MCF 10A (cell line): ENCODE data around the gene SLCO2A1. TPM values are rescaled to one million over a fixed set of nuclear protein-coding genes. Genes with fewer than 3 reads are reported as not detected.

ENCODE experiments used
- BruUV-seq: library from RNA; stranded (reverse); fragments of 400-500 nt; replicated peaks from 2 replicates; lab custom pipeline; 2021; lab: Mats Ljungman, UMichigan
- CTCF ChIA-PET: fragments of 300-600 bp; sonication (Branson Sonifier 250); formaldehyde crosslinking; extraction: SDS; loops from one replicate; lab custom pipeline; 2021; ENCODE audit warnings: antibody characterized with exemption, inconsistent platforms; lab: Yijun Ruan, JAX
- POLR2A ChIA-PET: fragments of 300-600, 350-650 bp; sonication (Branson Sonifier 250); formaldehyde crosslinking; extraction: SDS; loops from one replicate; lab custom pipeline; 2020; ENCODE audit warnings: antibody characterized with exemption, inconsistent platforms; lab: Yijun Ruan, JAX
- DNase-seq: peaks from one replicate; pipeline ENCODE4 v3.0.0-alpha.2; 2018; ENCODE audit not compliant: unreplicated experiment
- H3K27ac Mint-ChIP-seq: one replicate; pipeline ENCODE4 v1.8.0; 2022; ENCODE audit warnings: mild to moderate bottlenecking, low read depth, mixed read lengths; ENCODE audit not compliant: unreplicated experiment
- H3K27me3 Mint-ChIP-seq: one replicate; pipeline ENCODE4 v1.8.0; 2022; ENCODE audit warnings: mixed read lengths; ENCODE audit not compliant: insufficient read depth, unreplicated experiment
- H3K36me3 Mint-ChIP-seq: one replicate; pipeline ENCODE4 v1.8.0; 2022; ENCODE audit warnings: mild to moderate bottlenecking, moderate library complexity, mixed read lengths; ENCODE audit not compliant: insufficient read depth, unreplicated experiment
- H3K4me1 Mint-ChIP-seq: one replicate; pipeline ENCODE4 v1.8.0; 2022; ENCODE audit warnings: mixed read lengths; ENCODE audit not compliant: insufficient read depth, unreplicated experiment
- H3K4me3 Mint-ChIP-seq: one replicate; pipeline ENCODE4 v1.8.0; 2022; ENCODE audit warnings: mild to moderate bottlenecking, moderate library complexity, mixed read lengths; ENCODE audit not compliant: unreplicated experiment
- H3K9me3 Mint-ChIP-seq: one replicate; pipeline ENCODE4 v1.8.0; 2022; ENCODE audit warnings: mixed read lengths; ENCODE audit not compliant: unreplicated experiment
- CTCF ChIP-seq: fragments of 200-600 bp; IDR thresholded peaks from one replicate; pipeline ENCODE4 v1.8.0; 2022; ENCODE audit warnings: antibody characterized with exemption, mild to moderate bottlenecking; ENCODE audit not compliant: unreplicated experiment
- intact Hi-C: fragments of 100-400 bp; cut with micrococcal nuclease; formaldehyde crosslinking; loops from 2 replicates; pipeline ENCODE4 v1.14.1; 2022
- total RNA-seq: library from RNA; stranded (reverse); gene quantifications from 2 replicates; pipeline ENCODE4 v1.2.3, GENCODE V29; 2022

Gene SLCO2A1
- total RNA-seq, 1 experiment from 2014 or later: 1.0 TPM

GRCh38 chr3:133970916-133971315 lies 58.8 kb downstream of the SLCO2A1 start:
- no TSS peak for BruUV-seq

GRCh38 chr3:133970339-133970738 lies 59.4 kb downstream of the SLCO2A1 start:
- Mint-ChIP-seq H3K4me1 (peaks cover 4% of the 10 kb centered on the region), H3K4me3 (no peak overlapping the region), H3K9me3 (peaks cover 10% of the 10 kb centered on the region), H3K27ac (no peak overlapping the region), H3K36me3 (no peaks in the 10 kb centered on the region), H3K27me3 (no peaks in the 10 kb centered on the region)
- intact Hi-C loops: no loop called here
- CTCF ChIA-PET: interaction anchor here (1.0 to 1.1 kb wide), 2 partner anchors 13 to 41 kb away, joined by 3 to 4 read pairs; no protein-coding TSS in a partner anchor
- BruUV-seq: no TSS peak
- no peak for DNase-seq
- no peak for TF ChIP-seq CTCF
- POLR2A ChIA-PET: no interaction called here

More at GRCh38 chr3:133970916-133971315, 58.8 kb downstream of the SLCO2A1 start:
- Mint-ChIP-seq H3K4me1 (peaks cover 4% of the 10 kb centered on the region), H3K27me3 (no peaks in the 10 kb centered on the region), H3K4me3 (no peak overlapping the region), H3K36me3 (no peaks in the 10 kb centered on the region), H3K9me3 (peaks cover 10% of the 10 kb centered on the region), H3K27ac (no peak overlapping the region)
- no peak for TF ChIP-seq CTCF
- ChIA-PET CTCF (interaction anchor here (0.6 to 1.1 kb wide), 3 partner anchors 12 to 1463 kb away, joined by 3 to 4 read pairs (median 3); no protein-coding TSS in a partner anchor), POLR2A (interaction anchor here (0.6 kb wide), 1 partner anchor 96 kb away, joined by 3 read pairs; no protein-coding TSS in a partner anchor)
- intact Hi-C loops: no loop called here
- no peak for DNase-seq

- H3K9me3 Mint-ChIP-seq: peaks cover 10% of the 10 kb centered on the region
- TF ChIP-seq CTCF: no peak
- intact Hi-C loops: no loop called here
- peaks cover 7% of the 10 kb centered on the region for H3K4me1 Mint-ChIP-seq
- H3K4me3 Mint-ChIP-seq: no peak overlapping the region
- H3K36me3 Mint-ChIP-seq: no peaks in the 10 kb centered on the region
- BruUV-seq: no TSS peak
- DNase-seq: no peak
- POLR2A ChIA-PET: no interaction called here
- H3K27me3 Mint-ChIP-seq: no peaks in the 10 kb centered on the region
- no peak overlapping the region for H3K27ac Mint-ChIP-seq
- CTCF ChIA-PET: interaction anchor here (1.0 kb wide), 1 partner anchor 21 kb away, joined by 3 read pairs; no protein-coding TSS in a partner anchor
Observed at GRCh38 chr3:133967992-133968892, 61.5 kb downstream of the SLCO2A1 start.

GRCh38 chr3:133966954-133967353 lies 62.8 kb downstream of the SLCO2A1 start:
- peaks cover 18% of the 10 kb centered on the region for H3K4me1 Mint-ChIP-seq
- peaks cover 2% of the 10 kb centered on the region for H3K9me3 Mint-ChIP-seq
- ChIA-PET POLR2A (no interaction called here), CTCF (interaction anchor here (0.8 to 1.2 kb wide), 2 partner anchors 190 to 228 kb away, joined by 3 read pairs; no protein-coding TSS in a partner anchor)
- DNase-seq: no peak
- H3K27ac Mint-ChIP-seq: no peak overlapping the region
- intact Hi-C loops: no loop called here
- no peaks in the 10 kb centered on the region for H3K27me3 Mint-ChIP-seq
- no TSS peak for BruUV-seq
- H3K4me3 Mint-ChIP-seq: no peak overlapping the region
- H3K36me3 Mint-ChIP-seq: no peaks in the 10 kb centered on the region
- no peak for TF ChIP-seq CTCF
